ENCODE measurements around the gene GRIA4.
"Not testable (repeated sequence)": the region's sequence is repeated elsewhere in the genome, so short reads cannot be mapped to it uniquely, and the experiment has no call there.

GRIA4 gene

GRCh38 chr11:105719073-105719822 lies 109.4 kb downstream of the GRIA4 start:
- DNase-seq (ENCODE audit: low read depth), result no peak

GRCh38 chr11:105720096-105720495 lies 110.2 kb downstream of the GRIA4 start:
- DNase-seq (ENCODE audit: low read depth), result no peak

GRCh38 chr11:105723269-105723668 lies 113.4 kb downstream of the GRIA4 start:
- no peak for DNase-seq (ENCODE audit: low read depth)

- DNase-seq (ENCODE audit: low read depth), result no peak
These were observed 122.7 kb downstream of the GRIA4 start for GRCh38 chr11:105732611-105733010.

- no peak for DNase-seq (ENCODE audit: low read depth)
These were observed 124.6 kb downstream of the GRIA4 start for GRCh38 chr11:105734426-105734825.

- no peak for DNase-seq (ENCODE audit: low read depth)
These were observed 128.4 kb downstream of the GRIA4 start for GRCh38 chr11:105738251-105738650.

GRCh38 chr11:105738986-105739795 lies 129.3 kb downstream of the GRIA4 start:
- DNase-seq (ENCODE audit: low read depth), result no peak

- DNase-seq (ENCODE audit: low read depth), result no peak
These were observed 130.5 kb downstream of the GRIA4 start for GRCh38 chr11:105740164-105740903.

GRCh38 chr11:105741488-105742020 lies 131.7 kb downstream of the GRIA4 start:
- no peak for DNase-seq (ENCODE audit: low read depth)

GRCh38 chr11:105754260-105754659 lies 144.4 kb downstream of the GRIA4 start:
- DNase-seq (ENCODE audit: low read depth), result no peak

GRCh38 chr11:105754716-105755115 lies 144.8 kb downstream of the GRIA4 start:
- DNase-seq (ENCODE audit: low read depth), result no peak

GRCh38 chr11:105757107-105757506 lies 147.2 kb downstream of the GRIA4 start:
- no peak for DNase-seq (ENCODE audit: low read depth)

GRCh38 chr11:105763594-105763993 lies 153.7 kb downstream of the GRIA4 start:
- no peak for DNase-seq (ENCODE audit: low read depth)

GRCh38 chr11:105767931-105768330 lies 158.1 kb downstream of the GRIA4 start:
- DNase-seq (ENCODE audit: low read depth), result no peak

- DNase-seq (ENCODE audit: low read depth), result no peak
These were observed 159.8 kb downstream of the GRIA4 start for GRCh38 chr11:105769627-105770026.

- DNase-seq (ENCODE audit: low read depth), result not testable (repeated sequence)
These were observed 163.6 kb downstream of the GRIA4 start for GRCh38 chr11:105773452-105773851.

GRCh38 chr11:105774899-105775298 lies 165.0 kb downstream of the GRIA4 start:
- no peak for DNase-seq (ENCODE audit: low read depth)

GRCh38 chr11:105780781-105781525 lies 171.1 kb downstream of the GRIA4 start:
- DNase-seq (ENCODE audit: low read depth), result no peak

- DNase-seq (ENCODE audit: low read depth), result no peak
These were observed 171.9 kb downstream of the GRIA4 start for GRCh38 chr11:105781807-105782206.

- DNase-seq (ENCODE audit: low read depth), result no peak
These were observed 173.3 kb downstream of the GRIA4 start for GRCh38 chr11:105783216-105783615.

GRCh38 chr11:105785850-105786249 lies 176.0 kb downstream of the GRIA4 start:
- DNase-seq (ENCODE audit: low read depth), result not testable (repeated sequence)

- DNase-seq (ENCODE audit: low read depth), result no peak
These were observed 176.9 kb downstream of the GRIA4 start for GRCh38 chr11:105786741-105787140.

Measured in T-helper 22 cell (primary cell).